ENCODE measurements around the gene FPR1.

GRCh38 chr19:51777570-51778462, 26.1 kb upstream of the FPR1 start:
- peak; percentile 44 to 70 (median 44) for TF ChIP-seq CTCF (IDR thresholded peaks at IDR 0.05)
- TF ChIP-seq POLR2A (IDR thresholded peaks at IDR 0.05): no peak

Measured in vagina (tissue), 2 donors.